Effector memory CD8-positive, alpha-beta T cell (primary cell): Measurements from ENCODE around the gene PURB.
"Not testable (repeated sequence)": the region's sequence is repeated elsewhere in the genome, so short reads cannot be mapped to it uniquely, and the experiment has no call there.

ENCODE experiments used
- ATAC-seq: fragments of 150-1000 bp; cut with Tn5 transposase; replicated peaks from 2 replicates; pipeline ENCODE4 v1.10.0; 2021; ENCODE audit warnings: mild to moderate bottlenecking, moderate library complexity
- DNase-seq, 3 experiments: peaks; one replicate each; pipeline ENCODE4 v3.0.0; 2021
- H3K27ac Mint-ChIP-seq, 2 donors: one replicate each; pipeline ENCODE4 v1.8.0; 2022; ENCODE audit warnings: mild to moderate bottlenecking in 2 of 2, mixed read lengths in 2 of 2, moderate library complexity in 2 of 2
- H3K27me3 Mint-ChIP-seq, 2 donors: one replicate each; pipeline ENCODE4 v1.8.0; 2022; ENCODE audit warnings: mixed read lengths in 2 of 2
- H3K36me3 Mint-ChIP-seq: one replicate; pipeline ENCODE4 v1.8.0; 2022; ENCODE audit warnings: mild to moderate bottlenecking, moderate library complexity, mixed read lengths; ENCODE audit not compliant: insufficient read depth
- H3K4me1 Mint-ChIP-seq, 2 donors: one replicate each; pipeline ENCODE4 v1.8.0; 2022; ENCODE audit warnings: low read depth in 2 of 2, mixed read lengths in 2 of 2
- H3K4me3 Mint-ChIP-seq, 2 donors: one replicate each; pipeline ENCODE4 v1.8.0; 2022; ENCODE audit warnings: mild to moderate bottlenecking in 2 of 2, mixed read lengths in 2 of 2, moderate library complexity in 2 of 2
- H3K9me3 Mint-ChIP-seq, 2 donors: one replicate each; pipeline ENCODE4 v1.8.0; 2022; ENCODE audit warnings: mixed read lengths in 2 of 2

Gene PURB

GRCh38 chr7:44845451-44845850, 39.9 kb downstream of the PURB start:
- no peaks in the 10 kb centered on the region for H3K27me3 Mint-ChIP-seq
- H3K36me3 Mint-ChIP-seq, result peaks cover 71% of the 10 kb centered on the region
- peak overlapping the region; percentile 87 to 95 for H3K4me3 Mint-ChIP-seq
- H3K4me1 Mint-ChIP-seq, result peaks cover 27 to 43% of the 10 kb centered on the region in 2 donors
- H3K9me3 Mint-ChIP-seq, result no peaks in the 10 kb centered on the region
- DNase-seq (no peak), ATAC-seq (no peak)
- peak overlapping the region; percentile 97 to 99 for H3K27ac Mint-ChIP-seq

- not testable (repeated sequence) for H3K27ac Mint-ChIP-seq, ATAC-seq, H3K4me3 Mint-ChIP-seq, DNase-seq, H3K9me3 Mint-ChIP-seq, H3K27me3 Mint-ChIP-seq
- Mint-ChIP-seq H3K36me3 (peaks cover 84% of the 10 kb centered on the region), H3K4me1 (peaks cover 29 to 49% of the 10 kb centered on the region in 2 donors)
Observed at GRCh38 chr7:44843440-44843839, 41.9 kb downstream of the PURB start.

- H3K27me3 Mint-ChIP-seq, H3K4me3 Mint-ChIP-seq, ATAC-seq, H3K9me3 Mint-ChIP-seq, DNase-seq: not testable (repeated sequence)
- Mint-ChIP-seq H3K4me1 (peaks cover 27 to 51% of the 10 kb centered on the region in 2 donors), H3K36me3 (peaks cover 84% of the 10 kb centered on the region), H3K27ac (peak overlapping the region in 1 of 2 donors; percentile 78)
Observed at GRCh38 chr7:44842675-44843074, 42.7 kb downstream of the PURB start.

GRCh38 chr7:44838751-44839150, 46.6 kb downstream of the PURB start:
- ATAC-seq (no peak), DNase-seq (no peak)
- Mint-ChIP-seq H3K4me3 (no peak overlapping the region), H3K36me3 (peaks cover 89% of the 10 kb centered on the region), H3K27me3 (no peaks in the 10 kb centered on the region), H3K27ac (no peak overlapping the region), H3K4me1 (peaks cover 14 to 26% of the 10 kb centered on the region in 2 donors), H3K9me3 (no peaks in the 10 kb centered on the region)

- ATAC-seq (no peak), DNase-seq (no peak)
- H3K27ac Mint-ChIP-seq, result peak overlapping the region in 1 of 2 donors; percentile 72
- H3K36me3 Mint-ChIP-seq, result peaks cover 69% of the 10 kb centered on the region
- no peak overlapping the region for H3K4me3 Mint-ChIP-seq
- H3K27me3 Mint-ChIP-seq, result no peaks in the 10 kb centered on the region
- no peaks in the 10 kb centered on the region for H3K9me3 Mint-ChIP-seq
- peaks cover 0 to 12% of the 10 kb centered on the region in 2 donors for H3K4me1 Mint-ChIP-seq
Observed at GRCh38 chr7:44827567-44827966, 57.8 kb downstream of the PURB start.
